ENCODE measurements around the gene NRF1. TPM values are rescaled to one million over a fixed set of nuclear protein-coding genes. Genes with fewer than 3 reads are reported as not detected.

Gene NRF1
- polyA plus RNA-seq, 2 of the 4 experiments (the other 2 are of a cell fraction), result 11.2 to 18.5 TPM

GRCh38 chr7:129652914-129653313 lies 41.4 kb downstream of the NRF1 start:
- Histone ChIP-seq H3K27ac (no peak overlapping the region), H3K4me1 (no peaks in the 10 kb centered on the region), H3K9me3 (no peaks in the 10 kb centered on the region), H3K4me2 (no peak overlapping the region), H3K4me3 (no peak overlapping the region)
- 88% methylated on average over 1 of the region's 1 CpG for WGBS (ENCODE audit: missing lambda C conversion rate)
- no peak for TF ChIP-seq ZFP36 (IDR thresholded peaks at IDR 0.05; ENCODE audit: borderline replicate concordance, partially characterized antibody)
- TF ChIP-seq, protein P1, sequence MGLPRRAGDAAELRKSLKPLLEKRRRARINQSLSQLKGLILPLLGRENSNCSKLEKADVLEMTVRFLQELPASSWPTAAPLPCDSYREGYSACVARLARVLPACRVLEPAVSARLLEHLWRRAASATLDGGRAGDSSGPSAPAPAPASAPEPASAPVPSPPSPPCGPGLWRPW (IDR thresholded peaks at IDR 0.05), result no peak
- TF ChIP-seq EP300 (IDR thresholded peaks at IDR 0.05), result no peak
- TF ChIP-seq HOXA7 (CRISPR knock-in tag; IDR thresholded peaks at IDR 0.05), result no peak
- no peak for TF ChIP-seq NPAS2 (CRISPR knock-in tag; IDR thresholded peaks at IDR 0.05; ENCODE audit: borderline replicate concordance)
- TF ChIP-seq POLR2AphosphoS2 (conservative IDR thresholded peaks at IDR 0.05; ENCODE audit: low read length), result no peak
- no peak for TF ChIP-seq RFX5 (IDR thresholded peaks at IDR 0.05)
- no peak for TF ChIP-seq CBX2 (IDR thresholded peaks at IDR 0.05; ENCODE audit: borderline replicate concordance, low read depth)
- TF ChIP-seq POLR2A (IDR thresholded peaks at IDR 0.05; ENCODE audit: low read length), result no peak
- no peak for TF ChIP-seq KDM5A (IDR thresholded peaks at IDR 0.05)
- no peak for TF ChIP-seq GATA3 (IDR thresholded peaks at IDR 0.05; ENCODE audit: borderline replicate concordance)
- TF ChIP-seq CBX8 (IDR thresholded peaks at IDR 0.05), result no peak
- TF ChIP-seq NR3C1 (IDR thresholded peaks at IDR 0.05), result no peak
- TF ChIP-seq TFCP2L1 (CRISPR knock-in tag; IDR thresholded peaks at IDR 0.05), result no peak
- TF ChIP-seq MYC (IDR thresholded peaks at IDR 0.05; ENCODE audit: borderline replicate concordance, low read length), result no peak
- TF ChIP-seq RNF2 (IDR thresholded peaks at IDR 0.05; ENCODE audit: borderline replicate concordance, low read depth), result no peak
- TF ChIP-seq HOXB5 (CRISPR knock-in tag; IDR thresholded peaks at IDR 0.05), result no peak
- ATAC-seq, result no peak
- CTCF ChIA-PET, result interaction anchor here (1.2 to 1.4 kb wide), 2 partner anchors 12 to 172 kb away, joined by 3 to 4 read pairs; no protein-coding TSS in a partner anchor
- POLR2A ChIA-PET, result no interaction called here
- no peak for DNase-seq (ENCODE audit: low read depth in 1 of 2, low spot score in 1 of 2)
- FAIRE-seq, result no peak

DNA sequence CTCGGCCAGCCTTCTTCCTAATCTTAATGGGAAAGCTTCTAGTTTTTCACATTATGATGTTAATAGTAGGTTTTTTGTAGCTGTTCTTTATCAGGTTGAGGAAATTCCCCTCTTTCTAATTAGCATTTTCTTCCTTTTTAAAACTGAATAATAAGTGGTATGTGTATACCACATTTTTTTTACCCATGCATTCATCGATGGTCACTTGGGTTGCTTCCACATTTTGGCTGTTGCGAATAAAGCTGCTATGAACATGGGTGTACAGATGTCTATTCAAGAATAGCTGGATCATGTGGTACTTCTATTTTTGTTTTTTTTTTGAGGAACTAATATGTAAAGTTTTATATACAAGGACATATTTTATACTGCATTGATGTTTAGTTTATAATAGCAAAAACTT lies 44.3 kb downstream of the NRF1 start:
- DNase-seq (ENCODE audit: low read depth in 1 of 2, low spot score in 1 of 2) (no peak), ATAC-seq (no peak), FAIRE-seq (no peak)
- no peak overlapping the region for H3K27ac ChIP-seq
- no peak overlapping the region for H3K4me2 ChIP-seq
- POLR2A ChIA-PET, result no interaction called here
- CTCF ChIA-PET, result interaction anchor here (0.6 to 2.1 kb wide), 4 partner anchors 8 to 438 kb away, joined by 3 to 8 read pairs (median 6); no protein-coding TSS in a partner anchor
- WGBS (ENCODE audit: missing lambda C conversion rate), result 91% methylated on average over 3 of the region's 3 CpGs
- no peak overlapping the region for H3K4me3 ChIP-seq
- TF ChIP-seq CHD2 (IDR thresholded peaks at IDR 0.05; ENCODE audit: low read length, partially characterized antibody) (no peak), E2F6 (IDR thresholded peaks at IDR 0.05; ENCODE audit: borderline replicate concordance, low read depth) (no peak), HMGXB4 (CRISPR knock-in tag; IDR thresholded peaks at IDR 0.05; ENCODE audit: borderline replicate concordance) (no peak), BCL3 (IDR thresholded peaks at IDR 0.05) (no peak), CBX8 (IDR thresholded peaks at IDR 0.05) (no peak), ZNF302 (CRISPR knock-in tag; IDR thresholded peaks at IDR 0.05) (no peak), SREBF2 (IDR thresholded peaks at IDR 0.05) (no peak), MYC (IDR thresholded peaks at IDR 0.05; ENCODE audit: borderline replicate concordance, low read length) (no peak), NR3C1 (IDR thresholded peaks at IDR 0.05) (no peak), CEBPB (IDR thresholded peaks at IDR 0.05) (no peak), ZC3H11A (IDR thresholded peaks at IDR 0.05) (no peak), USF2 (IDR thresholded peaks at IDR 0.05) (no peak)
- TF ChIP-seq, protein P2, sequence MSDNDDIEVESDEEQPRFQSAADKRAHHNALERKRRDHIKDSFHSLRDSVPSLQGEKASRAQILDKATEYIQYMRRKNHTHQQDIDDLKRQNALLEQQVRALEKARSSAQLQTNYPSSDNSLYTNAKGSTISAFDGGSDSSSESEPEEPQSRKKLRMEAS (IDR thresholded peaks at IDR 0.05), result no peak
- H3K4me1 ChIP-seq, result no peaks in the 10 kb centered on the region
- peaks cover 11% of the 10 kb centered on the region for H3K9me3 ChIP-seq

Data from A549 (cell line).